HG02678 (cell line): Measurements from ENCODE around the gene ITPR2.

Experiments used
- ATAC-seq: cut with Tn5 transposase; IDR thresholded peaks from one replicate; pipeline ENCODE4 v1.9.1; 2021; ENCODE audit warnings: mild to moderate bottlenecking, moderate library complexity; ENCODE audit not compliant: unreplicated experiment

Gene ITPR2

DNA sequence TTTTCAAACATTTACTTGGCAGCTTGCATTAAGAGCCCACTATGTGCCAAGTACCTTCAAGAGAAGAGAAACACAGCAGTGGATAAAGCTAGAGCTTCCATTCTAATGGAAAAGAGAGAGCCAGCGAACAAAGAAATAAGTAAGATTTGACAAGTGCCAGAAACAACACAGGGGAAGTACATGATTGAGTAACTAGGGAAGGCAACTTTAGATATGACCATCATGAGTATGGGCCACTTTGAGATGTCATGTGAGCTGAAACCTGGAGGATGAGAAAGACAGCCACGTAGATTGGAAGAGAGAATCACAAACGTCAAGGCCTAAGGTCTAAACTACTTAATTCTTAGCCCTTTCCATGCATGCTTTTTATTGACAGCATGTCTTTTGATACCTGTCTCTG lies 121.4 kb downstream of the ITPR2 start:
- ATAC-seq, result no peak

DNA sequence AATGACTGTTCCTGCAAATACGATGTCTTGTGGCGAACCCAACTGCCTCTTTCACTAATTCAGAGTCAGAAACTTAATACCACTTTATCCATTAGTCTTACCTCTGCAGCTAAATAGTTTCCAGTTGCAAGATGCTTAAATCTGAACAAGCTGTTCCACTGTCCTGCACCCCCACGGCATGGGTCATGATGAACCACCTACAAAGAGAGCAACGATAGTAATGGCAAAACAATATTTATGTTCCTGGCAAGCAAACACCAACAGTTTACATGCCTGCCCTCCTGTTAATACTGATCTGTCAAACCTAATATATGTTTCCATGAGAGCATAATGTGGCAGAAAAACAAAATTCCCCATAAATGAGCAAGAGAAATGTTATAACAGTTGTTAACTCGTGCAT lies 121.9 kb downstream of the ITPR2 start:
- no peak for ATAC-seq

GRCh38 chr12:26705851-26706250 lies 127.1 kb downstream of the ITPR2 start:
- ATAC-seq, result no peak

GRCh38 chr12:26704684-26705460 lies 128.1 kb downstream of the ITPR2 start:
- no peak for ATAC-seq

- ATAC-seq, result no peak
These were observed 128.8 kb downstream of the ITPR2 start for GRCh38 chr12:26704214-26704613.

GRCh38 chr12:26702741-26703140 lies 130.3 kb downstream of the ITPR2 start:
- ATAC-seq, result no peak

DNA sequence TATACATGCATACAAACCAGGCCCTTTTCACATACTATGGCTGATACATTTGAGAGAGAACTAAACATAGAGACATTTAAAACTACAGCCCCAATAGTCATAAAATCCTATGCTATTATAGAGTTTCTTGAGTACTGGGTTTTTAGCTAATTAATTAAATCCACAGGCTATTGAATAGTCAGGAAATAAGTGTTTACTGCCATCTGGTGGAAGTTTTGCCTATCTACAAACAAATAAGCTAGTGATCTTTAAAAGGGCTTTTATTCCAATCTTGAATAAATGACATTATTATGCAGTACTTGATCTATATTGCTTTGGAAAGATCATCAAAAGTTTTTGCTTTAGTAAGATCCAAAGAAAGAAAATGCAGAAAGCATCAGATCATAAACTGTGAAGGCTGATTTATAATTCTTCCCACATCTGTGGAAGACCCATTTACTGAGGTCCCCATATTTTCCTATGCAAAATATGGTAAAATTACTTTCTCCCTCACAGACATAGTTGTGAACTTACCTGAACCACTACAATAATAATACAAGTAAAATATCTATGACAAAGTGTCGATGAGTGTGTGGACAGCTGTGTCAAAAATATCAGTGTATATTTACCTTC lies 131.3 kb downstream of the ITPR2 start:
- ATAC-seq, result no peak

DNA sequence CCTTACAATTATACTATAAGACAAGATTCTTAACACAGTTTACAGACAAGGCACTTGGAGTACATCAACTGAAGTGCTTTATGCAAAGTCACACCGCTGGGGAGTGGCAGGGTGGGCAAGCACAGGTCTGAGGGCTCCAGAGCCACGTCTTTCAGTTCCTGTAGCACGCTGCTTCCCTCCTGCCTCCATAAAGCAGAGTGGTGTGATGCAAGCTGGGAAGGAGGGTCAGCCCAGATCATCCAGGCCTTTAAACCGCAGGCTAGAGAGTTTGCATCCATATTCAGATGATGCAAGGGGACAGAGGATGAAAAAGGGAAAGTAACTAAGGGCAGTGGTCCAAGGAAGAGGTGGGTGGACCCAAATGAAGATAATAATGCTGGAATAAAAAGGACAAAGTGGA lies 132.6 kb downstream of the ITPR2 start:
- no peak for ATAC-seq

GRCh38 chr12:26699237-26699636 lies 133.8 kb downstream of the ITPR2 start:
- ATAC-seq, result no peak

DNA sequence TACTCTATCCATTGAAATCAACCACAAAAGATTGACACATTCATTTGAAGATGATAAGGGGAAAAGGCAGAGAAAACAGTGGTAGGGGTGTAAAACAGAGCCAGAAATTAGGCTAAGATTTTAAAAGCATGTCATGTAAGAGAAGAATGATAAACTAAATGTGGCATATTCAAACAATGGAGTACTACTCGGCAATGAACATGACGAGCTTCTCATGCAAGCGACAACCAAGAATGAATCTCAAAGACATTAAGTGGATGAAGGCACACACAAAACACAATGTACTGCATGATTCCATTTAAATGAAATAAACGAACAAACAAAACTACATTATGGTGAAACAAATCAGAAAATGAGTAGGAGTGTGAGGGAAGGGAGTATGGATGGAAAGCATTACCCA lies 134.8 kb downstream of the ITPR2 start:
- ATAC-seq, result no peak

- ATAC-seq, result no peak
These were observed 135.8 kb downstream of the ITPR2 start for GRCh38 chr12:26697217-26697616.

DNA sequence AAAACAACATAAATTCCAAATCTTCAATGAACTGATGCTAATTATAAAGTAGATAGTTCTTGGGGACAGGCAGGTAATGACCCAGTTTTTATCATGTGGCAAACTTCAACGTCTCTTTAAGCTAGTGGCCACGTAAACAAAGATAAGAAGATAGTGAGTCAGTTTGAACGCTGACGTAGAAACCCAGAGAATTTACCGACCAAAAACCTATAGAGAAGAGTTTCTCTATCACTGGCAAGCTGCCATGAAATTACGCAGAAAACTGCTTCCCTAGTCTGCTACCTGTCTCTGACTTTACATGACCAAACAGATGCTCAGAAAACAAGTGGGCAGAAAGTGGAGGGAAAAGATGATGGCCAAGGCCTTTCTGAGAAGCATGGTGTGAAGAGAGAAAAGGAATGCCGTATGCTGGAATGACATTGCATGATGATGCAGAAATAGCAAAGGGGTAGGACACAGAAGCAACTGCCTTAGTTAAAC lies 136.3 kb downstream of the ITPR2 start:
- ATAC-seq, result no peak

DNA sequence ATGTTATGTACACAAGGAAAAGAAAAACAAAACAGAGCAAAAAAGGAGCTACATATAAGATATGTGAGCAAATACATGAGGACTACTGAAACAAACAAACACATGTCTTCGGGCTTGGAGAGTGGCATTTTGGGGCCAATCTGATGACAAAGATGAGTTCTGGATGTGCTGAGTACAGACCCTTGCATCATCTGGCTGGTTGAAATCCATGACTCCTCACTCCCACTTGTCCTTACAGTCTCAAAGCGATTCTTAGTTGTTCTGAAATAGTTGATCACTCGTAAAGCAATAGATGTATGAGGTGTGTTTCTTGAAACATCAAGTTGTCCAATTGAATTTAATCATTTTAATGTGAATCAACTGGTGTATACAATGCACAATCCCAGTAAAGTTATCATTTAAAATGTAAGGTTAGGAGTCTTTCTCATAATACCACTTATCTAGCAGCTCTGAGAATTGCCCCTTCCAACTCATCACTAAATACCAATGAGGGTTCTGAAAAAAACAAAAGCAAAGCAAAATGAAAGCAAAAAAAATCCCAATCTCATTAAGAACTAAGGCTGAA lies 136.9 kb downstream of the ITPR2 start:
- ATAC-seq, result no peak

GRCh38 chr12:26694402-26694801 lies 138.6 kb downstream of the ITPR2 start:
- ATAC-seq, result no peak

GRCh38 chr12:26692407-26692806 lies 140.6 kb downstream of the ITPR2 start:
- ATAC-seq, result no peak

DNA sequence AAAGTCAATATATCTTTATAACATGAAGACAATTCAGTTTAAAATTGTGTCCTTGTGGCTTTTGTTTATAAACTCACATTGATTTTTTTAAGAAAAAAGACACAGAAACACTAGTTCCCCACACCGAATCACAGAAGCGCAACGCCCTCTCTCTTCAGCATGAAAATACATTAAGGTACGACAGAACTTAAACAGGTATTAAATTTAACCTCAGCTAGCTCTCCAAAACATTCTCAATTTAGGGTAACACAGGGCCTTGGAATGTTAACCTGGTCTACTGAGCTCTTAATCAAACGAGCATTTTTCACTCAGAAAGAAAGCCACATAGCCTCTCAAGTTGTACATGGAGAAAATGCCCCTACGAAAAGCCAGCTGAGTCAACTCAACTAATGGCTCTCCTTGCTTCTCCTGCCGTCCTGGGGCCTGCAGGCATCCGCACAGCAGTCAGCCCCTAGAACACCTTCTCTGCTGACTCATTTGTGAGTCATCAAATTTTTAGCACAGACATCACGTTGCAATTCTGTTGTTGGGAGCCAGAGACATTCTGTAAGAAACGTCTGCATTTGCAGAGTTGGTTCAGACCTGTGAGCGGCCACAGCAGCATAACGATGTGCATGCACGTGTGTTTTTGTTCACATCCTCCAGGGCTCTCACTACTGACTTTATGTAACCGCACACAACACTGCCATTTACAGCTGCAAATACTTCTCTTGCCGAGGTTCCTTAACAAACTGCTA lies 141.6 kb downstream of the ITPR2 start:
- no peak for ATAC-seq

DNA sequence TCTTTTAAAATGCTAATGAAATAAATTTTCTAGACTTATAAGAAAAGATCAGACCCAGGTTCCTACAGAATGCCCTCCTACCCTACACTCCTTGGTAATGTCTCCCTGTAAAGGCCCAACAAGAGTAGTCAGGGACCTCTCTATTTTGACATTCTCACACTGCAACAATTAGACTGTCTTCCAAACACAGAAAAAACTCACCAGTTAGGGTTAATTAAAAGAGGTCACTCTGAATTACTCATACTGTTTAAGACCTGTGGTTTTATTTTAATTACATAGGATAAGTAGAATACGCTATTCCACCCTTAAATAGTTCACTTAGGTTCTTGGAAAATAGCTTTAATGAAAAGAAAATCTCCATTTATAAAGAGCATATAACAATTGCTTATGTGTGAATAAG lies 142.4 kb downstream of the ITPR2 start:
- ATAC-seq, result no peak

DNA sequence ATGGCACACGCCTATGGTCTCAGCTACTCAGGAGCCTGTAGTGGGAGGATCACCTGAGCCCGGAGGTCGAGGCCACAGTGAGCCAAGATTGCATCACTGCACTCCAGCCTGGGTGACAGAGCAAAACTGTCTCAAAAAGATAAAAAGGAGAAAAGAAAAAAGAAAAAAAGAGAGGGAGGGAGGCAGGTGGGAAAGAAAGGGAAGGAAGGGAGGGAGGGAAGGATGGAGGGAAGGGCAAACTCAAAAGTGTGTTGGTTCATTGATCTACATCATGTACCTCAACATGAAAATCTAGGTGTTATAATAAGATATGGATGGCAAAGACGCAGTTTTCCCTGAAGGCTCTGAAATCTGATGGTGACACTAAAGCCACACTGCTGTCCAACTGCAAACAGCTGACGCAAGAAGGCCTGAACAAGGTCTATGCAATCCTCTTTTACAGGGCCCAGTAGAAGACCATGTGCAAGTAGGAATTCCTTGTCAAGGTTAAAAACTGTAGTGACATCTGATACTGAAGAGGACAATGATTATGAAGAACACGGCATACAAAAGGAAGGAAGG lies 143.6 kb downstream of the ITPR2 start:
- no peak for ATAC-seq

- ATAC-seq, result no peak
These were observed 144.6 kb downstream of the ITPR2 start for GRCh38 chr12:26688344-26688904.

GRCh38 chr12:26686408-26686807 lies 146.6 kb downstream of the ITPR2 start:
- ATAC-seq, result no peak

GRCh38 chr12:26684101-26684500 lies 148.9 kb downstream of the ITPR2 start:
- no peak for ATAC-seq
